Endometrial microvascular endothelial cells (primary cell): ENCODE measurements around the gene ALDOA. TPM values are rescaled to one million over a fixed set of nuclear protein-coding genes. Genes with fewer than 3 reads are reported as not detected.
"Not testable (repeated sequence)": the region's sequence is repeated elsewhere in the genome, so short reads cannot be mapped to it uniquely, and the experiment has no call there.

ENCODE experiments used
- in situ Hi-C: cut with HindIII; loops from 2 replicates; pipeline ENCODE4 v1.10.0; 2017; ENCODE audit warnings: low sequenced_read_pairs, low pct_unique_long_range_greater_than_20kb; ENCODE audit errors: inconsistent ontology term
- total RNA-seq: library from RNA; depleted of rRNA; stranded (reverse); fragments of >200 nt; gene quantifications from one replicate; pipeline ENCODE4 v1.2.3, GENCODE V29; 2015; ENCODE audit errors: inconsistent ontology term

Gene ALDOA
- total RNA-seq: 1,335 TPM

GRCh38 chr16:30065102-30065942 lies at the start of gene ALDOA:
Gene ALDOA, plus strand, starts transcription at chr16:30065760. Its CDS starts 1,138 bp downstream, at chr16:30066898.
- in situ Hi-C loops: no loop called here

- in situ Hi-C loops: no loop called here
Measured at GRCh38 chr16:30016555-30017276, 48.8 kb upstream of the ALDOA start.

GRCh38 chr16:30017277-30017656 lies 48.3 kb upstream of the ALDOA start:
- in situ Hi-C loops: no loop called here

DNA sequence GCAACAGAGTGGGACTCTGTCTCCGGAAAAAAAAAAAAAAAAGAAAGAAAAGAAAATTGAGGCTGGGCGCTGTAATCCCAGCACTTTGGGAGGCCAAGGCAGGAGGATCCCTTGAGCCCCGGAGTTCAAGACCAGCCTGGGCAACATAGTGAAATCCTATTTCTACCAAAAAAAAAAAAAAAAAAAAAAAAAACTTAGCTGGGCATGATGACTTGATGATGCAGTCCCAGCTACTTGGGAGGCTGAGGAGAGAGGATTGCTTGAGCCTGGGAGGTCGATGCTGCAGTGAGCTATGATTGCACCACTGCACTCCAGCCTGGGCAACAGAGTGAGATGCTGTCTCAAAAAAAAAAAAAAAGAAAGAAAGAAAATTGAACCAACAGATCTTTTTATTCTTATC lies 47.6 kb upstream of the ALDOA start:
- in situ Hi-C loops: not testable (repeated sequence)

GRCh38 chr16:30018731-30019158 lies 46.8 kb upstream of the ALDOA start:
- in situ Hi-C loops: no loop called here

DNA sequence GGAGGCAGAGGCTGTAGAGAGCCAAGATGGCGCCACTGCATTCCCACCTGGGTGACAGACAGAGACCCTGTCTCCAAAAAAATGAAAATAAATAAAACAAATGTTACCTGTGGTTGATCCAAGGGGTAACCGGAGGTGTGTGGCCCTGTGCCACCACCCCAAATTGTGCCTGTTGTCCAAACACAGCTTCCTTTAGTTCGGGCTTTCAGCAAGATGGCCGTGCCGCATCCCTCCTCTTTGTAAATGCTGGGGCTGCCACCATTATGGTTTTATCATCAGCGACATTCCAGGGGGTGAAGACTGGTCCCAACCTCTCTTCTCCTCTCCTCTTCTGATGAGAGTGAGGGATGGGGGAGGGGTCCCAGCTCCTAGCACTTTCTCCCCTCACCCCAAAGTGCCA lies 42.7 kb upstream of the ALDOA start, which contains the start of gene C16orf92:
Gene C16orf92 (plus strand): TSS at position 312 of the 400 bp plus-strand sequence. CDS start 143 bp downstream, outside the sequence.
- in situ Hi-C loops: no loop called here

DNA sequence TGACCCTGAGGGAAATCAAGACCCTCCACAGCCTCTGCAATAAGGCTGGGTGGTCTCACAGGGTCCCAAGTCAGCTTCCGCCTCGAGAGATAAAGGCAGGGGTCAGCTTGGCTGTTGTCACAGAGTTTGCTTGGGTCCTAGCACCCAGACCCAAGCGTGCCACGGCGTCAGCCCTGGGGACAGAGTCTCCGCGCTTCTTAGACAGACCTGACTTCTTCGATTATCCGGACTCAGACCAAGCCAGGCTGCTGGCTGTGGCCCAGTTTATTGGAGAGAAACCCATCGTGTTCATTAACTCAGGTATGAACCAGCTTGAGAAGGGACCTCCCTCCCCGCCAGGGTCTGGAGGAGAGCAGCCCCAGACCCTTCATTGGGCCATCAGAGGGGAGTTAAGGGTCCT lies 42.0 kb upstream of the ALDOA start:
- in situ Hi-C loops: no loop called here

DNA sequence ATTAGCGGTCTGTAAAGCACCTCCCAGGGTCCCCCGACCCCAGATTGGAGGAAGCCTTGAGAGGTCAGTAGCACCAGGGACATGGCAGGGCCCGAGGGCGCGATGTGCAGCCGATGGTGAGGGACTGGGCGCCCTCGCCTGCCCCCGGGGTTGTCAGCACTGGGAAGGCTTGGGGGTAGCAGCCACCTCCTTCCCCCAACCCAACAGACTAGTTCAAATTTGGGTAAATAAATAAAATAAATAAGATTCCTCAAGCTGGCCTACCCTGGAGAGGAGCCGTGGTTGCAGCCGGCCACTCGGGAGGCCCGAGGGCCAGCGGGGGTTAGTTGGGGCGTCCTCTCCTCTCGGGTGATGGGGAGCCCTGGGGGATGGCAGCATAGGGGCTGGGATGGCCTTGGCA lies 41.1 kb upstream of the ALDOA start:
- in situ Hi-C loops: no loop called here

DNA sequence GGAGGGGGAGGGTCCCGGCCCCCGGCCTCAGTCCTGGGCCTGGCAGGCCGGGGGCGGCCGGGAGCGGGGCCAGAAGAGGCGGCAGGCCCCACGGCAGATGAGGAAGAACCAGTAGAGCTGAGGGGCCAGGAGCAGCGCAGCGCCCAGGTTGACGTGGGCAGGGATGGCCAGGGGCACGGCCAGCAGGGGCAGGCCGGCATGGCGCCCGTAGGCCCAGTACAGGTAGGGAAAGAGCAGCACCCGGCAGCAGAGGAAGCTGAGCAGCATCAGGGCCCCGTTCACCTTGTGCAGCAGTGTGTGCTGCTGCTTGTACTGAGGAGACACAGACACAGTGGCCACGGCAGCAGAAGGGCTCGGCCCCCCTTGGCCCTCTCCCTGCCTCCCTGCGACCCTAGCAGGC lies 40.4 kb upstream of the ALDOA start:
- in situ Hi-C loops: no loop called here

- in situ Hi-C loops: no loop called here
Measured at GRCh38 chr16:30025574-30025973, 40.0 kb upstream of the ALDOA start.

- in situ Hi-C loops: no loop called here
Measured at GRCh38 chr16:30026449-30026848, 39.1 kb upstream of the ALDOA start.

DNA sequence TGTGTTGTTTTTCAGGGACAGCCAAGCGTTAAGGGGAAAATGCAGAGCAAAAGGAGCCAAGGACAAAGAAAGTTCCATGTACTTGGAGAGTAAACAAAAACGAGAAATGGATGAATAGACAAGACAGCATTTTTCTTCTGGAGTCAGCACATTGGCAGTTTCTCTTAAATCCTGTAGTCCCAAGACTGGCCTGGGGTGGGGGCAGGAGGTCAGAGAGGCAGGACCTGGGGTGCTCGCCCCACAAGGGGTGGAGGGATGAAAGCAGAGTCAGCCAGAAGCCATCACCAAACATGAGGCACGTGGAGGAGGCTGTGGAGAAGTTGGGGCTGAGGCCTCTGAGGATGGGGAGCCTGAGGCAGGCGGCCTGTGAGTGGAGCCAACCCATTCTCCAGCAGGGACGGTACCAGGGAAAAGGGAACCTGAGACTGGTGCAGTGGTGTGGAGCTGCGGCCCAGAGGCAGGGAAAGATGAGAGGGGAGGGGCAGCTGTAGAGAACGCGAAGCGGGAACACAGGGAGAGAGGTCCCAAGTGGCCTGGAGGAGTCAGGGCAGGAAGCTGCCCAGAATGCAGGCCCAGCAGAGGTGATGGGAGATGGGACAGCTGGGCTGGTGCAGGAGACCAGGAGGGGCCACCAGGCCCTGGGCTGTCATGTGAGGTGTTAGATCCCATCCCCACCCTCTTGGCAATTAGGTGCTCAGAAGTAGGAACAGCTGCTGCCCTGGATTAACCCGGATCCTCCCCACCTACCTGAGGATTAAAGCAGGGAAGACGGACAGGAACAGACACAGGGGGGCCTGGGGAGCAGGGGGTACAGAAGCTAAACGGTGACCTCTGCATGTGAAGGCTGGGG lies 37.7 kb upstream of the ALDOA start:
- in situ Hi-C loops: no loop called here

- in situ Hi-C loops: no loop called here
Measured at GRCh38 chr16:30028438-30029076, 37.0 kb upstream of the ALDOA start.

- in situ Hi-C loops: no loop called here
Measured at GRCh38 chr16:30030011-30030685, 35.4 kb upstream of the ALDOA start.

DNA sequence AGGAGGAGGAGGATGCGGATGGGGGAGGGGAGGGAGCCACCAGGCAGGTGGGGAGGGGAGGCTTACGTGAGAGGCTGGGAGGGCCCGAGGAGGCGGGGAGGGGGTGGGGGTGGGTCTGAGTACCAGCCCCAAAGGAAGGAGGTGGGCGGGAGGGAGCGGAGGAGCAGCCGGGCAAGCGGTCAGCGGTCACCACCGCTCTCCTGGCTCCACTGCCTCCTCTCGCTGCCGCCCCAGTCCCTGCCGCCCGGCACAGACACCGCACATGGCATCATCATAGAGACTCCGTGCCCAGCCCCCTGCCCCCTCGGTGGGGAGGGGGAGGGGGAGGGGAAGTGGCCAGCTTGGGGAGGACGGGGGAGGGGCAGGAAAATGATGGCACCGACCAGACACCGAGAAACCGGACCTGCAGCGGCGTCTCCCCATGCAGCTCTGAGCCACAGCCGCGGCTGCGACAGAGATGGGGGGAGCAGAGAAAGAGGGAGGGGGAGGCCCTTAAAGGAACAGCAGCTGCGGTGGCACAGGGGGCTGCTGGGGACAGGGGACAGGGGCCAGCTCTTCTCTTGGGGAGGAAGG lies 34.6 kb upstream of the ALDOA start, which contains the start of gene TLCD3B:
Gene TLCD3B (minus strand): TSS at position 431 of the 573 bp plus-strand sequence. CDS start 744 bp downstream, outside the sequence.
- in situ Hi-C loops: no loop called here

GRCh38 chr16:30031477-30031918 lies 34.1 kb upstream of the ALDOA start:
- in situ Hi-C loops: no loop called here

DNA sequence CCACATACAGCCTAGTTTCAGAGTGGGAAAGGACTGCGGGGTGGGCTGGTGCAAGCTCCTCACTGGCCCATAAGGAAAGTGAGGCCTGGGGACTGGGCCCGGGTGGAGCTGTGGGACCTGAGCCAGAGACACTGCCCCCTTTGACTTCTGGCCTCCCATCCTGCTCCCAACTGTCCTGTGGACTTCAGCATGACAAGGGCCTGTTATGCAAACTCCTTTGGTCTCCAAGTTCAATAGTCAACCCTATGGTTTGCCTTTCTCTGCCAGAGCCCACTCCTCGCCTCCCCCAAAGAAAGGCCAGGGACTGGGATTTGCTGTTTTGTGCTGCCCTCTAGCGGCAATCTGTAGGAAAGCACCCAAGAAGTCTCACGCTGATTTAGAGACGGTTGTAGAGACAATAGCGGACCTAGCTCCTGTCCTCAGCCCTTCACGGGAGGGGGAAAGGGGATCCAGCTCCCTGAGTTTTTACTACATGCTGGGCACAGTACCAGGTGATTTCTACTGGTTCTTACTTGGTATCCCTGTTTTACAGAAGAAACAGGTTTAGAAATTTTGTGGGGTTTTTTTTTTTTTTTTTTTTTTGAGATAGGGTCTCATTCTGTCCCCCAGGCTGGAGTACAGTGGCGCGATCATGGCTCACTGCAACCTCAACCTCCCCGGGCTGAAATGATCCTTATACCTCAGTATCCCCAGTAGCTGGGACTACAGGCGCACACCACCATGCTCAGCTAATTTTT lies 33.3 kb upstream of the ALDOA start:
- in situ Hi-C loops: no loop called here
